Measurements from ENCODE around the gene PRKACB.

GRCh38 chr1:84133479-84133878 lies 10.6 kb upstream of the PRKACB start:
- TF ChIP-seq YY1 (IDR thresholded peaks at IDR 0.05) (no peak), CTCF (IDR thresholded peaks at IDR 0.05; ENCODE audit: low read depth, low read length, missing input control) (no peak), HNF4G (IDR thresholded peaks at IDR 0.05) (no peak), JUND (IDR thresholded peaks at IDR 0.05) (no peak), MAX (IDR thresholded peaks at IDR 0.05) (no peak), GABPA (IDR thresholded peaks at IDR 0.05 in 1 of 2, conservative IDR thresholded peaks at IDR 0.05 in 1 of 2) (no peak), EGR1 (IDR thresholded peaks at IDR 0.05; ENCODE audit: low read depth in 2 of 2) (no peak), FOXA1 (IDR thresholded peaks at IDR 0.05) (no peak), RXRA (IDR thresholded peaks at IDR 0.05) (no peak), TAF1 (conservative IDR thresholded peaks at IDR 0.05) (no peak), REST (IDR thresholded peaks at IDR 0.05) (no peak), RAD21 (IDR thresholded peaks at IDR 0.05) (no peak), ZBTB33 (IDR thresholded peaks at IDR 0.05) (no peak), SP1 (IDR thresholded peaks at IDR 0.05) (no peak)
